Measurements from ENCODE around the gene ANO5.

The ANO5 gene

GRCh38 chr11:22180131-22180530 is 12.8 kb upstream of the ANO5 start:
- H3K79me2 ChIP-seq (ENCODE audit: low read length), result no peaks in the 10 kb centered on the region
- no peak overlapping the region for H2AFZ ChIP-seq (ENCODE audit: low read depth, low read length)
- no peak overlapping the region for H3K9ac ChIP-seq (ENCODE audit: low read length)
- 0 out of 2 replicates have a peak, but pooled peaks cover 6% of the 10 kb centered on the region for H3K4me1 ChIP-seq (ENCODE audit: low read length)
- no peak overlapping the region for H3K4me3 ChIP-seq (ENCODE audit: low read length)
- H4K20me1 ChIP-seq (ENCODE audit: insufficient read depth, low read length), result no peaks in the 10 kb centered on the region
- TF ChIP-seq CTCF (IDR thresholded peaks at IDR 0.05; ENCODE audit: low read depth, low read length), result no peak
- TF ChIP-seq EZH2phosphoT487 (IDR thresholded peaks at IDR 0.05; ENCODE audit: low read depth), result no peak
- H3K27ac ChIP-seq (ENCODE audit: low read length), result no peak overlapping the region
- H3K4me2 ChIP-seq (ENCODE audit: low read length), result no peak overlapping the region
- H3K9me3 ChIP-seq (ENCODE audit: insufficient read depth, low read length), result no peaks in the 10 kb centered on the region
- no peaks in the 10 kb centered on the region for H3K27me3 ChIP-seq (ENCODE audit: low read depth, low read length)
- no peaks in the 10 kb centered on the region for H3K36me3 ChIP-seq (replicated peaks; ENCODE audit: low read depth, low read length)

- H3K4me1 ChIP-seq (ENCODE audit: low read length), result peaks cover 10% of the 10 kb centered on the region; the same call in 1 of the 2 replicates
- no peak overlapping the region for H3K4me3 ChIP-seq (ENCODE audit: low read length)
- H3K4me2 ChIP-seq (ENCODE audit: low read length), result no peak overlapping the region
- H3K36me3 ChIP-seq (replicated peaks; ENCODE audit: low read depth, low read length), result no peaks in the 10 kb centered on the region
- H2AFZ ChIP-seq (ENCODE audit: low read depth, low read length), result no peak overlapping the region
- H3K79me2 ChIP-seq (ENCODE audit: low read length), result no peaks in the 10 kb centered on the region
- H3K27me3 ChIP-seq (ENCODE audit: low read depth, low read length), result no peaks in the 10 kb centered on the region
- H3K9ac ChIP-seq (ENCODE audit: low read length), result no peak overlapping the region
- H3K9me3 ChIP-seq (ENCODE audit: insufficient read depth, low read length), result no peaks in the 10 kb centered on the region
- TF ChIP-seq EZH2phosphoT487 (IDR thresholded peaks at IDR 0.05; ENCODE audit: low read depth) (no peak), CTCF (IDR thresholded peaks at IDR 0.05; ENCODE audit: low read depth, low read length) (no peak)
- H4K20me1 ChIP-seq (ENCODE audit: insufficient read depth, low read length), result no peaks in the 10 kb centered on the region
- H3K27ac ChIP-seq (ENCODE audit: low read length), result no peak overlapping the region
Observed at GRCh38 chr11:22189660-22190059, 3.2 kb upstream of the ANO5 start.

GRCh38 chr11:22190827-22191463 is 1.9 kb upstream of the ANO5 start:
- Histone ChIP-seq H3K4me3 (ENCODE audit: low read length) (no peak overlapping the region), H3K36me3 (replicated peaks; ENCODE audit: low read depth, low read length) (no peaks in the 10 kb centered on the region), H3K27me3 (ENCODE audit: low read depth, low read length) (no peaks in the 10 kb centered on the region), H3K4me1 (ENCODE audit: low read length) (peaks cover 10% of the 10 kb centered on the region; the same call in 1 of the 2 replicates), H2AFZ (ENCODE audit: low read depth, low read length) (no peak overlapping the region), H3K79me2 (ENCODE audit: low read length) (no peaks in the 10 kb centered on the region), H3K9ac (ENCODE audit: low read length) (no peak overlapping the region), H4K20me1 (ENCODE audit: insufficient read depth, low read length) (no peaks in the 10 kb centered on the region), H3K27ac (ENCODE audit: low read length) (no peak overlapping the region), H3K9me3 (ENCODE audit: insufficient read depth, low read length) (no peaks in the 10 kb centered on the region), H3K4me2 (ENCODE audit: low read length) (no peak overlapping the region; the same call in 1 of the 2 replicates)
- no peak for TF ChIP-seq CTCF (IDR thresholded peaks at IDR 0.05; ENCODE audit: low read depth, low read length)
- TF ChIP-seq EZH2phosphoT487 (IDR thresholded peaks at IDR 0.05; ENCODE audit: low read depth), result no peak

GRCh38 chr11:22192289-22192641 is 620 bp upstream of the ANO5 start:
- peaks cover 10% of the 10 kb centered on the region; the same call in 1 of the 2 replicates for H3K4me1 ChIP-seq (ENCODE audit: low read length)
- H3K9me3 ChIP-seq (ENCODE audit: insufficient read depth, low read length), result no peaks in the 10 kb centered on the region
- TF ChIP-seq EZH2phosphoT487 (IDR thresholded peaks at IDR 0.05; ENCODE audit: low read depth) (no peak), CTCF (IDR thresholded peaks at IDR 0.05; ENCODE audit: low read depth, low read length) (no peak)
- H2AFZ ChIP-seq (ENCODE audit: low read depth, low read length), result no peak overlapping the region
- no peaks in the 10 kb centered on the region for H3K27me3 ChIP-seq (ENCODE audit: low read depth, low read length)
- H4K20me1 ChIP-seq (ENCODE audit: insufficient read depth, low read length), result no peaks in the 10 kb centered on the region
- no peak overlapping the region for H3K9ac ChIP-seq (ENCODE audit: low read length)
- no peaks in the 10 kb centered on the region for H3K36me3 ChIP-seq (replicated peaks; ENCODE audit: low read depth, low read length)
- H3K4me3 ChIP-seq (ENCODE audit: low read length), result no peak overlapping the region
- H3K79me2 ChIP-seq (ENCODE audit: low read length), result no peaks in the 10 kb centered on the region
- H3K27ac ChIP-seq (ENCODE audit: low read length), result no peak overlapping the region
- H3K4me2 ChIP-seq (ENCODE audit: low read length), result no peak overlapping the region
